Endothelial cell of umbilical vein (primary cell): ENCODE measurements around the gene U2AF2. TPM values are rescaled to one million over a fixed set of nuclear protein-coding genes. Genes with fewer than 3 reads are reported as not detected.

ENCODE experiments used
- BruUV-seq: library from RNA; stranded (reverse); fragments of 400-500 nt; replicated peaks from 2 replicates; lab custom pipeline; 2021; lab: Mats Ljungman, UMichigan
- CTCF ChIA-PET: fragments of 300-600, 350-600 bp; sonication (Branson Sonifier 250); formaldehyde crosslinking; loops from one replicate; lab custom pipeline; 2021; ENCODE audit warnings: antibody characterized with exemption, inconsistent platforms; lab: Charles Lee
- POLR2A ChIA-PET: fragments of 300-600, 350-600 bp; sonication (Branson Sonifier 250); formaldehyde crosslinking; loops from one replicate; lab custom pipeline; 2021; ENCODE audit warnings: antibody characterized with exemption, inconsistent platforms; lab: Charles Lee
- DNase-seq: peaks from one replicate; pipeline ENCODE4 v3.0.0-alpha.2; 2011; ENCODE audit warnings: low read depth, low spot score
- FAIRE-seq: peaks from 2 replicates; lab custom pipeline; 2011; peaks lifted over from hg19 to GRCh38; lab: Jason Lieb, UNC
- H2AFZ ChIP-seq: 2 replicates; pipeline ENCODE4 v1.6.0; 2012; ENCODE audit warnings: low read depth, low read length, control low read depth, inconsistent platforms
- H3K27ac ChIP-seq: 2 replicates; pipeline ENCODE4 v1.5.1; 2011; ENCODE audit warnings: low read depth, mild to moderate bottlenecking, control low read depth, low read length, moderate library complexity; ENCODE audit not compliant: insufficient read depth
- H3K27me3 ChIP-seq, 2 experiments: 2 replicates each; pipeline versions ENCODE4 v1.6.0 to v1.6.1; 2011; ENCODE audit warnings: low read length in 2 of 2, mixed read lengths in 1 of 2; ENCODE audit not compliant: control insufficient read depth in 2 of 2, insufficient read depth in 2 of 2
- H3K36me3 ChIP-seq, 2 experiments: 2 replicates in 1 of 2; 3 replicates in 1 of 2; pipeline ENCODE4 v1.5.1; 2011; ENCODE audit warnings: low read length in 2 of 2, mild to moderate bottlenecking in 1 of 2, moderate library complexity in 1 of 2; ENCODE audit not compliant: control insufficient read depth in 2 of 2, insufficient read depth in 2 of 2; ENCODE audit errors: extremely low read depth in 1 of 2
- H3K4me1 ChIP-seq: 3 replicates; pipeline ENCODE4 v1.5.1; 2011; ENCODE audit warnings: mild to moderate bottlenecking, low read length; ENCODE audit not compliant: control insufficient read depth, insufficient read depth; ENCODE audit errors: extremely low read depth
- H3K4me2 ChIP-seq: 2 replicates; pipeline ENCODE4 v1.6.1; 2011; ENCODE audit warnings: low read length, control low read depth, mixed read lengths; ENCODE audit not compliant: insufficient read depth
- H3K4me3 ChIP-seq, 3 experiments: fragments of 200-600 bp in 1 of 3; sonication (generic), shearing (Covaris generic) in 1 of 3; replicated peaks in 1 of 3; 2 replicates each; pipeline ENCODE4 v1.5.1; 2011 to 2016; ENCODE audit warnings: control low read depth in 3 of 3, low read length in 3 of 3, mild to moderate bottlenecking in 2 of 3, inconsistent platforms in 1 of 3, low read depth in 1 of 3, moderate library complexity in 1 of 3; ENCODE audit not compliant: insufficient read depth in 1 of 3
- H3K79me2 ChIP-seq: 2 replicates; pipeline ENCODE4 v1.6.0; 2012; ENCODE audit warnings: low read length, inconsistent platforms; ENCODE audit not compliant: control insufficient read depth, insufficient read depth
- H3K9ac ChIP-seq: replicated peaks from 2 replicates; pipeline ENCODE3; 2011; ENCODE audit warnings: low read length, control low read depth; ENCODE audit not compliant: insufficient read depth; ENCODE audit errors: extremely low read depth
- H3K9me1 ChIP-seq: replicated peaks from 3 replicates; pipeline ENCODE4 v1.6.0; 2011; ENCODE audit warnings: mild to moderate bottlenecking, low read length; ENCODE audit not compliant: control insufficient read depth, insufficient read depth; ENCODE audit errors: extremely low read depth
- H3K9me3 ChIP-seq: replicated peaks from 2 replicates; pipeline ENCODE4 v1.5.1; 2012; ENCODE audit warnings: low read length, inconsistent platforms; ENCODE audit not compliant: control insufficient read depth, insufficient read depth
- H4K20me1 ChIP-seq: replicated peaks from 2 replicates; pipeline ENCODE3; 2011; ENCODE audit warnings: mild to moderate bottlenecking, low read length; ENCODE audit not compliant: control insufficient read depth, insufficient read depth; ENCODE audit errors: extremely low read depth
- EZH2 ChIP-seq: IDR thresholded peaks from 2 replicates; pipeline ENCODE4 v1.6.1; 2012; ENCODE audit warnings: borderline replicate concordance, low read depth, mild to moderate bottlenecking, moderate library complexity, low read length, inconsistent platforms; ENCODE audit not compliant: severe bottlenecking
- FOS ChIP-seq: IDR thresholded peaks from 2 replicates; pipeline ENCODE4 v1.6.1; 2011; ENCODE audit warnings: mild to moderate bottlenecking, low read length, moderate library complexity, borderline replicate concordance; ENCODE audit not compliant: insufficient read depth
- GATA2 ChIP-seq: IDR thresholded peaks from 2 replicates; pipeline ENCODE4 v1.7.0; 2011; ENCODE audit warnings: low read depth, mild to moderate bottlenecking, moderate library complexity, mixed read lengths, low read length; ENCODE audit not compliant: insufficient read length, insufficient read depth
- JUN ChIP-seq: IDR thresholded peaks from 2 replicates; pipeline ENCODE4 v1.6.1; 2011; ENCODE audit warnings: borderline replicate concordance, low read depth; ENCODE audit not compliant: insufficient read length, insufficient read depth
- MAX ChIP-seq: IDR thresholded peaks from 2 replicates; pipeline ENCODE4 v1.6.1; 2011; ENCODE audit not compliant: insufficient read depth, insufficient read length
- MYC ChIP-seq: IDR thresholded peaks from one replicate; pipeline ENCODE4 v1.6.1; 2011; ENCODE audit warnings: mild to moderate bottlenecking, low read depth, low read length
- POLR2A ChIP-seq: IDR thresholded peaks from 2 replicates; pipeline ENCODE4 v1.6.1; 2012; ENCODE audit warnings: low read depth, mild to moderate bottlenecking, control low read depth, low read length
- POLR2AphosphoS5 ChIP-seq: IDR thresholded peaks from 2 replicates; pipeline ENCODE4 v1.6.1; 2012; ENCODE audit warnings: low read depth, mild to moderate bottlenecking, control low read depth, low read length, moderate library complexity; ENCODE audit not compliant: insufficient read depth
- dilution Hi-C: fragments of 300-500 bp; cut with MboI; formaldehyde crosslinking; loops from one replicate; pipeline ENCODE4 v1.15.0; 2019; ENCODE audit warnings: low sequenced_read_pairs; ENCODE audit not compliant: extremely low pct_ligation_motif_present
- intact Hi-C: fragments of 100-400 bp; cut with micrococcal nuclease; formaldehyde crosslinking; loops from one replicate; pipeline ENCODE4 v1.10.0; 2022
- polyA plus RNA-seq, 4 experiments: library from polyadenylated mRNA; depleted of rRNA in 3 of 4; stranded (reverse) in 3 of 4; unstranded in 1 of 4; fragments of >200 nt; gene quantifications; 2 replicates each; pipeline versions ENCODE4 v1.2.1 to v1.2.3, GENCODE V29; 2011 to 2012; ENCODE audit warnings: missing spikeins in 1 of 4
- total RNA-seq: library from RNA; stranded (reverse); gene quantifications from 2 replicates; pipeline ENCODE4 v1.2.3, GENCODE V29; 2021
- TF ChIP-seq, protein P1 (sequence below), 2 donors: IDR thresholded peaks; 1 replicate in 1 of 2; 2 replicates in 1 of 2; pipeline ENCODE4 v1.5.1; 2011; ENCODE audit warnings: low read length in 2 of 2, mild to moderate bottlenecking in 2 of 2, moderate library complexity in 2 of 2, control low read depth in 1 of 2, inconsistent platforms in 1 of 2, low read depth in 1 of 2; ENCODE audit not compliant: insufficient read depth in 1 of 2; ENCODE audit errors: extremely low read depth in 1 of 2

The U2AF2 gene
- total and polyA plus RNA-seq, 2 donors (not counting 3 experiments of a cell fraction or from before 2014, with no cell fraction given) = 183 to 259 TPM

- ChIA-PET POLR2A (no interaction called here), CTCF (interaction anchor here (0.7 to 1.6 kb wide), 5 partner anchors 10 to 138 kb away, joined by 3 to 28 read pairs (median 5); no protein-coding TSS in a partner anchor)
- DNase-seq (no peak), FAIRE-seq (no peak)
- dilution Hi-C loops (no loop called here), intact Hi-C loops (loop anchor here (1.0 to 10.0 kb wide), 5 partner anchors 12 to 1188 kb away; partner anchors contain the start of genes KMT5C, LENG9 and ZNF787)
- peaks cover 24% of the 10 kb centered on the region for H3K4me1 ChIP-seq
- no peak overlapping the region for H2AFZ ChIP-seq
- H3K27ac ChIP-seq = no peak overlapping the region
- peaks cover 25% of the 10 kb centered on the region for H3K79me2 ChIP-seq
- BruUV-seq = no TSS peak
- H3K36me3 ChIP-seq = peaks cover 0 to 1% of the 10 kb centered on the region in 2 experiments
- peaks cover 6% of the 10 kb centered on the region for H4K20me1 ChIP-seq
- H3K9ac ChIP-seq = no peak overlapping the region
- H3K4me3 ChIP-seq = no peak overlapping the region
- no peak overlapping the region for H3K4me2 ChIP-seq
- H3K9me3 ChIP-seq = no peaks in the 10 kb centered on the region
- H3K27me3 ChIP-seq = no peaks in the 10 kb centered on the region
- TF ChIP-seq POLR2AphosphoS5 (no peak), GATA2 (no peak), MAX (no peak), FOS (no peak), JUN (no peak), EZH2 (no peak), POLR2A (no peak), MYC (no peak)
- TF ChIP-seq, protein P1, sequence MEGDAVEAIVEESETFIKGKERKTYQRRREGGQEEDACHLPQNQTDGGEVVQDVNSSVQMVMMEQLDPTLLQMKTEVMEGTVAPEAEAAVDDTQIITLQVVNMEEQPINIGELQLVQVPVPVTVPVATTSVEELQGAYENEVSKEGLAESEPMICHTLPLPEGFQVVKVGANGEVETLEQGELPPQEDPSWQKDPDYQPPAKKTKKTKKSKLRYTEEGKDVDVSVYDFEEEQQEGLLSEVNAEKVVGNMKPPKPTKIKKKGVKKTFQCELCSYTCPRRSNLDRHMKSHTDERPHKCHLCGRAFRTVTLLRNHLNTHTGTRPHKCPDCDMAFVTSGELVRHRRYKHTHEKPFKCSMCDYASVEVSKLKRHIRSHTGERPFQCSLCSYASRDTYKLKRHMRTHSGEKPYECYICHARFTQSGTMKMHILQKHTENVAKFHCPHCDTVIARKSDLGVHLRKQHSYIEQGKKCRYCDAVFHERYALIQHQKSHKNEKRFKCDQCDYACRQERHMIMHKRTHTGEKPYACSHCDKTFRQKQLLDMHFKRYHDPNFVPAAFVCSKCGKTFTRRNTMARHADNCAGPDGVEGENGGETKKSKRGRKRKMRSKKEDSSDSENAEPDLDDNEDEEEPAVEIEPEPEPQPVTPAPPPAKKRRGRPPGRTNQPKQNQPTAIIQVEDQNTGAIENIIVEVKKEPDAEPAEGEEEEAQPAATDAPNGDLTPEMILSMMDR (IDR thresholded peaks at IDR 0.05; ENCODE audit: extremely low read depth in 1 of 2, insufficient read depth in 1 of 2, low read depth in 1 of 2, low read length in 2 of 2) = no peak
- H3K9me1 ChIP-seq = no peaks in the 10 kb centered on the region
Observed at GRCh38 chr19:55652311-55653128, 2.3 kb upstream of the U2AF2 start.
